CD4-positive, alpha-beta T cell treated with Interleukin-6 for 4 hours (primary cell): ENCODE measurements around the gene SYNPO2L.

Experiments
- DNase-seq: peaks from one replicate; pipeline ENCODE4 v3.0.0-alpha.2; 2020; ENCODE audit warnings: mixed read lengths

SYNPO2L gene

GRCh38 chr10:73614720-73615119 is 41.1 kb downstream of the SYNPO2L start:
- no peak for DNase-seq

DNA sequence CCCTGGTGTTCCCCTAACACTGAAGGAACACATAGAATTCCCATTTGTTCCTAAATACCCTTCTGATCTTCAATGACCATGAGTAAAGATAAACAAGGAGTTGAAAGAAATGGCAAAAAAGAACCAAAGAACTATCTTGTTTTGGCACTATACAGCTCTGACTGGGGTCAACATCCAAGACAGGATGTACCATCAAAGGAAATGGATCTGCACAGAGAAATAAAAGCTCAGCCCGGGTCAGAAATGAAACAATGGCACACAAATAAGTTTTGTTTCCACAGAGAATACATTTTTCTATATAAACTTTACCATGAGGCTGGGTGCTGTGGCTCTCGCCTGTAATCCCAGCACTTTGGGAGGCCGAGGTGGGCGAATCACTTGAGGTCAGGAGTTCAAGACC is 46.7 kb downstream of the SYNPO2L start:
- DNase-seq: no peak

- DNase-seq: no peak
Observed at GRCh38 chr10:73601486-73601921, 54.3 kb downstream of the SYNPO2L start.

DNA sequence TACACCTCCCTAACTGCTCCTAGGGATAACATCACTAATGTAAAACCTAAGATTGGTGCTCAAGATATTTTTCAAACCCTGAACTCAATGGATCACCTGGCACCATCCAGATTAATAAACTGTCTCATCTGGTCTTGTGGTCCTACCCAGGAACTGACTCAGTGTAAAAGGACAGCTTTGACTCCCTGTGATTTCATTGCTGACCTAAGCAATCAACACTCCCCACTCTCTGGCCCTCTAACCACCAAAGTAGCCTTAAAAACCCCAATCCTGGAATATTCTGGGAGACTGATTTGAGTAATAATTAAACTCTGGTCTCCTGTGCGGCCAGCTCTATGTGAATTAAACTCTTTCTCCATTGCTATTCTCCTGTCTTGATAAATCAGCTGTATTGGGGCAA is 58.5 kb downstream of the SYNPO2L start:
- no peak for DNase-seq
